GM12878 (cell line): Measurements from ENCODE around the gene RASSF8. TPM values are rescaled to one million over a fixed set of nuclear protein-coding genes. Genes with fewer than 3 reads are reported as not detected.

ENCODE experiments used
- ATAC-seq: fragments of 200-7000 bp; cut with Tn5 transposase; 3 replicates; pipeline ENCODE4 v1.9.1; 2020; ENCODE audit warnings: mild to moderate bottlenecking, moderate library complexity
- BruUV-seq: library from RNA; stranded (reverse); fragments of 400-500 nt; replicated peaks from 2 replicates; lab custom pipeline; 2021; lab: Mats Ljungman, UMichigan
- CTCF ChIA-PET: fragments of 300-600 bp; sonication (Branson Sonifier 250); formaldehyde crosslinking; extraction: SDS; loops from one replicate; lab custom pipeline; 2021; ENCODE audit warnings: inconsistent platforms; lab: Yijun Ruan, JAX
- POLR2A ChIA-PET: fragments of 350-600 bp; formaldehyde crosslinking; extraction: SDS; loops from one replicate; lab custom pipeline; 2021; ENCODE audit warnings: inconsistent platforms; lab: Charles Lee
- RAD21 ChIA-PET: fragments of 300-600 bp; sonication (Branson Sonifier 250); formaldehyde crosslinking; loops from one replicate; lab custom pipeline; 2023; ENCODE audit warnings: antibody characterized with exemption; ENCODE audit not compliant: unreplicated experiment; lab: Charles Lee
- SMC1A ChIA-PET: fragments of 300-600 bp; sonication (Branson Sonifier 250); formaldehyde crosslinking; loops from one replicate; lab custom pipeline; 2023; ENCODE audit not compliant: unreplicated experiment, uncharacterized antibody; lab: Charles Lee
- DNase-seq: peaks from one replicate; pipeline ENCODE4 v3.0.0-alpha.2; 2011; ENCODE audit warnings: low read depth, low spot score
- FAIRE-seq: peaks from 3 replicates; lab custom pipeline; 2011; peaks lifted over from hg19 to GRCh38; lab: Jason Lieb, UNC
- H2AFZ ChIP-seq: 2 replicates; pipeline ENCODE4 v1.6.0; 2011; ENCODE audit warnings: low read depth, low read length, control low read depth; ENCODE audit not compliant: control insufficient read depth
- H3K27ac ChIP-seq: 2 replicates; pipeline ENCODE4 v1.5.1; 2011; ENCODE audit warnings: control low read depth; ENCODE audit not compliant: control insufficient read depth, insufficient read depth
- H3K27me3 ChIP-seq, 2 experiments: replicated peaks in 1 of 2; 2 replicates each; pipeline versions ENCODE4 v1.6.0 to v1.6.1; 2011; ENCODE audit warnings: low read length in 1 of 2; ENCODE audit not compliant: control insufficient read depth in 2 of 2, insufficient read depth in 2 of 2
- H3K36me3 ChIP-seq, 2 experiments: 2 replicates each; pipeline ENCODE4 v1.5.1; 2011; ENCODE audit warnings: low read length in 1 of 2; ENCODE audit not compliant: control insufficient read depth in 2 of 2, insufficient read depth in 2 of 2
- H3K4me1 ChIP-seq: 2 replicates; pipeline ENCODE4 v1.6.1; 2011; ENCODE audit warnings: mild to moderate bottlenecking, low read length, moderate library complexity, mixed read lengths; ENCODE audit not compliant: control insufficient read depth, insufficient read depth
- H3K4me2 ChIP-seq: 2 replicates; pipeline ENCODE4 v1.6.0; 2011; ENCODE audit warnings: control low read depth; ENCODE audit not compliant: control insufficient read depth, insufficient read depth
- H3K4me3 ChIP-seq: fragments of 200-600 bp; sonication (generic); 2 replicates; pipeline ENCODE4 v1.5.1; 2016
- H3K79me2 ChIP-seq: 2 replicates; pipeline ENCODE4 v1.6.0; 2011; ENCODE audit warnings: low read length; ENCODE audit not compliant: control insufficient read depth, insufficient read depth
- H3K9ac ChIP-seq: 2 replicates; pipeline ENCODE4 v1.8.0; 2011; ENCODE audit warnings: low read length, control low read depth, mixed read lengths; ENCODE audit not compliant: control insufficient read depth, insufficient read depth
- H3K9me3 ChIP-seq: replicated peaks from 3 replicates; pipeline ENCODE4 v1.5.1; 2011; ENCODE audit warnings: mild to moderate bottlenecking, low read length; ENCODE audit not compliant: control insufficient read depth, insufficient read depth
- H4K20me1 ChIP-seq: 2 replicates; pipeline ENCODE4 v1.6.0; 2011; ENCODE audit not compliant: control insufficient read depth, insufficient read depth
- CBX3 ChIP-seq: fragments of 200-600 bp; sonication (generic); IDR thresholded peaks from 2 replicates; pipeline ENCODE4 v1.6.1; 2016; ENCODE audit warnings: low read depth, borderline replicate concordance
- CHD2 ChIP-seq: IDR thresholded peaks from 2 replicates; pipeline ENCODE4 v1.6.1; 2011; ENCODE audit warnings: low read depth, low read length, improper control_type of control experiment, borderline replicate concordance
- HDGF ChIP-seq: fragments of 450-650 bp; IDR thresholded peaks from 2 replicates; pipeline ENCODE4 v1.6.1; 2016; ENCODE audit warnings: antibody characterized with exemption
- SUZ12 ChIP-seq: fragments of 200-600 bp; sonication (generic); IDR thresholded peaks from one replicate; pipeline ENCODE4 v1.6.1; 2018; ENCODE audit warnings: antibody characterized with exemption, mild to moderate bottlenecking; ENCODE audit not compliant: unreplicated experiment
- ZBED1 ChIP-seq: IDR thresholded peaks from 2 replicates; pipeline ENCODE4 v1.6.1; 2016; ENCODE audit warnings: borderline replicate concordance
- ZNF622 ChIP-seq: fragments of 450-650 bp; IDR thresholded peaks from 2 replicates; pipeline ENCODE4 v1.6.1; 2017; ENCODE audit warnings: mild to moderate bottlenecking, inconsistent platforms
- in situ Hi-C: fragments of 300-500 bp; cut with MboI; formaldehyde crosslinking; loops from 9 replicates; pipeline ENCODE4 v1.14.3; 2018; ENCODE audit warnings: mixed read lengths
- intact Hi-C: fragments of 100-400 bp; cut with micrococcal nuclease; formaldehyde crosslinking; loops from one replicate; pipeline ENCODE4 v1.14.2; 2022; ENCODE audit not compliant: unreplicated experiment
- polyA plus RNA-seq, 11 experiments: library from polyadenylated mRNA; depleted of rRNA in 4 of 11; unstranded in 6 of 11; stranded (reverse) in 5 of 11; fragments of >200 nt; fragmentation: Nextera tagmentation in 4 of 11; fragmentation: Illumina TruSeq in 1 of 11; extraction: Ambion mirVana in 4 of 11; extraction: Trizol in 1 of 11; gene quantifications; 1 replicate in 1 of 11; 2 replicates in 10 of 11; pipeline versions ENCODE4 v1.2.1 to v1.2.3, GENCODE V29; 2011 to 2016; ENCODE audit warnings: inconsistent platforms in 2 of 11, missing spikeins in 2 of 11, low read depth in 1 of 11
- total RNA-seq, 4 experiments: library from RNA; depleted of rRNA in 3 of 4; stranded (reverse); fragments of >200 nt in 3 of 4; fragmentation: Illumina TruSeq in 1 of 4; extraction: Trizol in 1 of 4; gene quantifications; 2 replicates each; pipeline versions ENCODE4 v1.2.1 to v1.2.3, GENCODE V29; 2013 to 2021
- TF ChIP-seq, protein P1 (sequence below): fragments of 450-650 bp; IDR thresholded peaks from 2 replicates; pipeline ENCODE4 v1.6.1; 2017; ENCODE audit warnings: mild to moderate bottlenecking, moderate library complexity

RASSF8 gene
- total and polyA plus RNA-seq, 10 of the 15 experiments (the other 5 are each of a cell fraction or from before 2014, with no cell fraction given): 0.06 to 0.18 (median 0.08) TPM; not detected in 6

DNA sequence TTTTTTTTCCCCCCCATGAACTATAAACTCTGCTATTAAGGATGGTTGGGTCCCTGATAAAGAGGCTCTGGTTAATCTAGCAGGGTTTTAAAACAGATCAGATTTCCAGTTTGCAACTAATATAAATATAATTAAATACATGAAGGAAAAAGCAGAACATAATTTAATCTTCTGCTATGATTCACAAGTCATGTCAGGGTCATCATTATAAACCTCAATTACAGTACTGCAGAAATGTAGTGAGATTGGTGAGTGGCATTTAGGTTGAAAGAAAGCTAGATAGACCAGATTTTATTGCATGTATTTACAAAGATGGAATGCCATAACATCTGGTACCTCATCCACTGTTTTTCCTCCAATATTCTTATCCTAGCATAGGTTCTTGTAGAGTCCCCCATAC is 14.5 kb upstream of the RASSF8 start:
- in situ Hi-C loops: no loop called here
- Histone ChIP-seq H3K79me2 (no peaks in the 10 kb centered on the region), H3K4me1 (no peaks in the 10 kb centered on the region), H3K9me3 (no peaks in the 10 kb centered on the region), H3K27ac (no peak overlapping the region), H3K9ac (no peak overlapping the region), H4K20me1 (no peaks in the 10 kb centered on the region), H3K27me3 (peaks cover 0 to 2% of the 10 kb centered on the region in 2 experiments; a peak in 2 of 4 replicates), H3K36me3 (no peaks in the 10 kb centered on the region), H3K4me2 (no peak overlapping the region), H2AFZ (no peak overlapping the region), H3K4me3 (no peak overlapping the region)
- ChIA-PET POLR2A (no interaction called here), CTCF (interaction anchor here (2.7 kb wide), 1 partner anchor 9 kb away, joined by 8 read pairs; no protein-coding TSS in a partner anchor), SMC1A (interaction anchor here (0.8 kb wide), 1 partner anchor 57 kb away, joined by 3 read pairs; no protein-coding TSS in a partner anchor), RAD21 (no interaction called here)
- FAIRE-seq (no peak), DNase-seq (no peak), ATAC-seq (no peak)
- intact Hi-C loops: no loop called here
- no TSS peak for BruUV-seq
- TF ChIP-seq SUZ12: no peak
- TF ChIP-seq CBX3: no peak
- TF ChIP-seq HDGF: no peak
- TF ChIP-seq, protein P1, sequence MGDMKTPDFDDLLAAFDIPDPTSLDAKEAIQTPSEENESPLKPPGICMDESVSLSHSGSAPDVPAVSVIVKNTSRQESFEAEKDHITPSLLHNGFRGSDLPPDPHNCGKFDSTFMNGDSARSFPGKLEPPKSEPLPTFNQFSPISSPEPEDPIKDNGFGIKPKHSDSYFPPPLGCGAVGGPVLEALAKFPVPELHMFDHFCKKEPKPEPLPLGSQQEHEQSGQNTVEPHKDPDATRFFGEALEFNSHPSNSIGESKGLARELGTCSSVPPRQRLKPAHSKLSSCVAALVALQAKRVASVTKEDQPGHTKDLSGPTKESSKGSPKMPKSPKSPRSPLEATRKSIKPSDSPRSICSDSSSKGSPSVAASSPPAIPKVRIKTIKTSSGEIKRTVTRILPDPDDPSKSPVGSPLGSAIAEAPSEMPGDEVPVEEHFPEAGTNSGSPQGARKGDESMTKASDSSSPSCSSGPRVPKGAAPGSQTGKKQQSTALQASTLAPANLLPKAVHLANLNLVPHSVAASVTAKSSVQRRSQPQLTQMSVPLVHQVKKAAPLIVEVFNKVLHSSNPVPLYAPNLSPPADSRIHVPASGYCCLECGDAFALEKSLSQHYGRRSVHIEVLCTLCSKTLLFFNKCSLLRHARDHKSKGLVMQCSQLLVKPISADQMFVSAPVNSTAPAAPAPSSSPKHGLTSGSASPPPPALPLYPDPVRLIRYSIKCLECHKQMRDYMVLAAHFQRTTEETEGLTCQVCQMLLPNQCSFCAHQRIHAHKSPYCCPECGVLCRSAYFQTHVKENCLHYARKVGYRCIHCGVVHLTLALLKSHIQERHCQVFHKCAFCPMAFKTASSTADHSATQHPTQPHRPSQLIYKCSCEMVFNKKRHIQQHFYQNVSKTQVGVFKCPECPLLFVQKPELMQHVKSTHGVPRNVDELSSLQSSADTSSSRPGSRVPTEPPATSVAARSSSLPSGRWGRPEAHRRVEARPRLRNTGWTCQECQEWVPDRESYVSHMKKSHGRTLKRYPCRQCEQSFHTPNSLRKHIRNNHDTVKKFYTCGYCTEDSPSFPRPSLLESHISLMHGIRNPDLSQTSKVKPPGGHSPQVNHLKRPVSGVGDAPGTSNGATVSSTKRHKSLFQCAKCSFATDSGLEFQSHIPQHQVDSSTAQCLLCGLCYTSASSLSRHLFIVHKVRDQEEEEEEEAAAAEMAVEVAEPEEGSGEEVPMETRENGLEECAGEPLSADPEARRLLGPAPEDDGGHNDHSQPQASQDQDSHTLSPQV: no peak
- no peak for TF ChIP-seq CHD2
- TF ChIP-seq ZBED1: no peak
- TF ChIP-seq ZNF622: no peak
